NCI-H1417 (cell line): ENCODE measurements around the gene EPS15.
"Not testable (repeated sequence)": the region's sequence is repeated elsewhere in the genome, so short reads cannot be mapped to it uniquely, and the experiment has no call there.

Experiments used
- DNase-seq, 3 experiments: peaks; one replicate each; lab custom pipeline; 2025; lab: John Stamatoyannopoulos, UW

Gene EPS15

DNA sequence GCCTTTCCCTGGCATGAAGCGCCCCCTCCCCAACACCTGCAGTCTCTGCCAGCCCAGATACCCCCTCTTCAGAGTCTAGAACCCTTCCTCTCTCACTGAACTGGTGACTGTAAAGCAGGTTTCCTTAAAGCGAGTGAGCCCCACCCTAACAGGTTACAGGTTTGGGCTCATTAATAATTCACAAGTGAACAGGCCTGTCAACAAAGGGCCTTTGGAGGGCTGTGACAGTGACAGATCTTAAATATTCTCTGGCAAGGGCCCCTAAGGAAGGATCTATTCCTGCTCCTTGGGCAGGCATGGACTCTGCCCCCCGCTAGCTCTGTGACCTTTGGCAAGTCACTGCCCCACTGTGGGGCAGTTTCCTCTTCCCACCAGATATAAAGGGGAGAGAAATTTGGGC, 183.1 kb downstream of the EPS15 start:
- DNase-seq: peak in 2 of 3 experiments; percentile 6 to 35

DNA sequence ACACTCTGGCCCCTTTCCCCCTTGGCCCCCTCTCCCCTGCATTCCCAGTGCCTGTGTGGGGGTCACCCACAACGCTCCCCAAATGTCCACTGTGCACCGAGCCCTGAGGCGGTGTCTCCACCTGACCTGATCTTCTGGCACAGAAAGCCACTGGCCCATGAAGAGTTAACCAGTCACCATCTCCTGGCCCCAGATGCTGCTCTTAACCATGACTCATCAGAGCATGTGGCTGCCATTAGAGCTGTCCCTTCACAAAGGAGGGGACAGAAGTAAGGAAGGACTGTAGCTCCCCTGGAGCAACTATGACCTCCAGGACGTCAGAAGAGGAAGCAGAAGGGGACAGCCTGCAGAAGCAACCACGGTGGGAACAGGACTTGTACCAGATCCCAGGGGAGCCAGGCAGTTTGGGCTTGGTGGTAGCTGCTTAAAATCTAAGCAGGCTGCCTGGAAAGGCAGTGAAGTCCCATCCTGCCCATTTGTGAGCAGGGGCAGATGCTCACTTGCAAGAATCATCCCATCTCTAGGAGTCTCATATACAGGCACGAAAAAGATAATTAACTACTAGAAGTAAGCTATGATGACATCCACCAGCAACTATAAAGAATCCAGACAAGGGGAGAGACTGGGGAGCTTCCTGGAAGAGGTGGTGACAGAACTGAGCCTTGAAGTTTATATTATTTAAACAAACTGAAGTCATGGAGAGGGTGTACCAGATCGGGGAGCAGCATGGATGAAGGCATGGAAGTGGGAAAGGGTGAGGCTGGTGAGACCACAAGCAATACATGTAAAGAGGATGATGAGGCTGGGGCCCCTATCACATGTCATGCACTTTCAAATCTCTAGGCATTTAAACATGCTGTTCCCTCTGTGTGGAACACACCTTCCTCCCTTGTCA, 187.6 kb downstream of the EPS15 start:
- DNase-seq: peak in 2 of 3 experiments; percentile 51 to 60

DNA sequence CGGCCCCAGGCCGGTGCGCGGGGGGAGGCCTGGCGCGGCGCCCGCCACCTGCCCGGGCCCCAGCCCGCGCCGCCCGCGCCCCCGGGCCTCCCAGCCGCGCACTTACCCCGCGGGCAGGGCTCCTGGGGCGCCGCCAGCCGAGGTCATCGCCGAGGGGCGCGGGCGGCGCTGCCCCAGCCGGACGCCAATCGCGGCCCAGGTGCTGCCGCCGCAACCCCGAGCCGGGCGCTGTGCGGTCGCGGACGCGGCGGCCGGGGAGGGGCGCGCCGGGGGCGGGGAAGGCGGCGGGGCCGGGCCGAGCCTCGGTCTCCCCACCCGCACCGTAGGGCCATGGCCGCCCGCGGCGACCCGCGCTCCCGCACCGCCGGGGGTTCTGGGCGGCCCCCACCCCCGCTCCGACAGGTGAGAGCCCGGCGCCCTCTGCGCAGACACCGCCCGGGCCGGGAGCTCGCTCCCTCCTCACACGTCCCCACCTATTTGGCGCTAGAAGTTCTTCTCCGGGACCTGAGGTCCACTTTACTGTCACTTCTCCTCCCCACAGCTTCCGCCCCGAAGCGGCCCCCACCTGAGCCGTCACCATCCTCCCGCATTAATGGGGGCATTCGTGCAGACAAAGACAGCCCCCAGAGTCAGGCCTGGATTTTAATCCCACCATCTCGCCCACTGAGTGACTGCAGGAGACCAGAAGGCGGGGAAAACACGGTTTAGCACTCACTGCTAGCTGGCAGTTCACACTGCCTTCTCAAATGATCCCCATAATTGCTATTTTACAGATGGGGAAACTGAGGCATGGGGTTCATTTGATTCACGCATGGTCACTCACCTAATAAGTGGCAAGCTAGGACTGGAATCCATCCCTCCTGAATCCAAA, 188.5 kb downstream of the EPS15 start, which contains the start of gene TTC39A:
Gene TTC39A, minus strand, starts transcription at position 232 of the 871 bp plus-strand sequence. Its CDS starts 85 bp downstream, at position 147.
- DNase-seq: peak in 2 of 3 experiments; percentile 68 to 73

DNA sequence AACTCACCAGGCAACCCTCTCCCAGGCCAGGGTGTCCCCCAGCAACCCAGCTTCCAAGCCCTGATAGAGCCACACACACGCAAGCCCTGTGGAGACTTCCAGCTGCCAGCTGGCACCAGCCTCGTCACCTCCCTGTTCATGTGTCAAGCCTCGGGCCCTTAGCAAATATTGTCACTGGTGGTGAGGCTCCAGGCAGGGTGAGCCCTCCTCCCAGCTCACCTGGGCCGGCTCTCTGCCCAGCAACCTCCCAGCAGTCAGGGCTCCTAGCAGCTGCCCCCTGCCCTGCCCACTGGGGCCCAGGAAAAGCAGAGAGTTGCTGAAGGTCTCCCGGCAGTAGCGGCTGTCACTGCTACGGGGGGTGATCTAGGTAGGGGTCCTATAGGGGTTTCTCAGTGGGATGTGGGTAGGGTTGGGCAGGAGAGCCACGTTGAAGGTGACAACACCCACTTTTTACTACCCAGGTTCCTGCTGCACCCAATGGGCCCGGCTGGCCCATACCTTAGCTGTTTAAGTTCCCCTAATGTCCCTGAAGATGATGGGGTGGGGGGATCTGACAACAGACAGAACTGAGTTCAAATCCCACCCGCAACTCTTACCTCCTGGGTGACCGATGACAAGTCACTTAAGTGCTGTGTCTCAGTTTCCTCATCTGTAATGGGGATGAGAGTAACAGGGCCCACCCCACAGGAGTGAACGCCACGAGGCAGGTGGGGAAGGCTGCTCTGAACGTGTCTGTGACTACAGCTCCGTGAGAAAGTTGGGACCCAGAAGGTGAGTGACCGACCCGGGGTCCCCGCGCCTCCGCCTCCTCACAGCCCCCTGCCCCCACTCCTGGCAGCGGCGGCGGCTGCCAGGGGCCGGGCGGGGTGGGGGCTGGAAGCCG, 189.4 kb downstream of the EPS15 start:
- DNase-seq: peak in 2 of 3 experiments; percentile 71 to 87

DNA sequence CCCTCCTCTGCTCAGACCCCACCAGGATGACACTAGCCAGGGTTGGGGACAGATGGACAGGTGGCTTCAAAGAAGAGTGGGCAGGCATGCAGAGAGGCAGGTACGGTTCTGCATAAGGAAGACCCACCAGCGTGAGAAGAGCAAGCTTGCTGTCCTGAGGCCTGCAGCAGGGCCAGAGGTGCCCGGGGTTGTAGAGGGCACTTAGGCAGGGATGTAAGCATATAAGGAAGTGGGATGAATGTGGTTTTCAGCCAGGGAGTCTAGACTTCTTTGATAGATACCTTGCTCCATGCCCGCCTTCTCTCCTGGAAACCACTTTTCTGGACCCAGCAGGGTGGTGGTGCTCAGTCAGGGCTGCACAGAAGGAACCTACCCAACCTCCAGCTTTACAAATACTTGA, 190.1 kb downstream of the EPS15 start:
- no peak for DNase-seq

DNA sequence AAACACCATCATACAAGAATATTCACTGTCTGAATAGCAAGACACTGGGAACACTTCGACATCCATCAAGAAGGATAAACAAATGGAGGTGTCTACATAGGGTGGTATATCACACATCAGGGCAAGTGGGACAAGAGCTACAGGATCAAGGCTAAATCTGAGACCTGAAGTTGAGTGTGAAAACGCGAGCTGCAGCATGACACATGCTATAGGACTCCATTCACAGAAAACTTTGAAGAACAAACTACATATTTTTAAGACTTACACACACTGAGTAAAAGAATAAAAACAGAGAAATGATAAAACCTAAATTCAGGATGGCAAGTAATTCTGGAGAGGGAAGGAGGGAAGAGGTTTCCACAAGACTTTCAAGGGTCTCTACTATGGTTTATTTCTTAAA, 190.8 kb downstream of the EPS15 start:
- no peak for DNase-seq

DNA sequence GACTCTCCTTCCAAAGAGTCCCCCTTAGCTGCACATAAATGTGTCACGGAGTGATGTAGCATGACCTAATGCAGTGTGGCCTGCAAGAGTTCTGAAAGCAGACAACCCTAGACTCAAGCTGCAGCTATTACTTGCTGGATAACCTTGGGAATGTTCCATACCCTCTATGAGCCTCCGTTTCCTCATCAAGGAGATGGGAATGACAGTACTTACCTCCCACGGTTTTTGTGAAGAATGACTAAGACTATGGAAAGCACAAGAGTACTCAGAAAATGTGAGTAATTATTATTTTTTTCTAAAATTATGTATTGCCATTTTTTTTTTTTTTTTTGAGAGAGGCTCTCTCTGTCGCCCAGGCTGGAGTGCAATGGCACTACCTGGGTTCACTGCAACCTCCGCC, 191.7 kb downstream of the EPS15 start:
- DNase-seq: no peak

DNA sequence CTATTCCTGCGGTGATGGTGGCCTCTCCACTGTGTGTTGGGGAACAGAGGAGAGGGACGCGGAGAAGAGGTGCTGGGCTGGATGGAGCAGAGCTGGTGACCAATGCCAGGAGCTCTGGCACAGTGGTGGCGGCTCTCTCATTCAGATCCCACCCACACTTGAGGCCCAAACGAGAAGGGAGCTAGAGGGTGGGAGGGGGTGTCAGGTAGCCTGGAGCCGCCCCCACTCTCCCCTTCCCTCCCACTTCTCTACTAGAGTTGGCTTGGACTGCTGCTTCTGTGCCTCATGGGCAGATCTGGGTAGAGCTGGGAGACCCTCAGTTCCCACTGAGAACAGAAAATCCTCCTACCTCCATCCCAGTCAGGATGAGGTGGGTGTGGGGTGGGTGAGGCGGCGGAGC, 192.2 kb downstream of the EPS15 start:
- no peak for DNase-seq

DNA sequence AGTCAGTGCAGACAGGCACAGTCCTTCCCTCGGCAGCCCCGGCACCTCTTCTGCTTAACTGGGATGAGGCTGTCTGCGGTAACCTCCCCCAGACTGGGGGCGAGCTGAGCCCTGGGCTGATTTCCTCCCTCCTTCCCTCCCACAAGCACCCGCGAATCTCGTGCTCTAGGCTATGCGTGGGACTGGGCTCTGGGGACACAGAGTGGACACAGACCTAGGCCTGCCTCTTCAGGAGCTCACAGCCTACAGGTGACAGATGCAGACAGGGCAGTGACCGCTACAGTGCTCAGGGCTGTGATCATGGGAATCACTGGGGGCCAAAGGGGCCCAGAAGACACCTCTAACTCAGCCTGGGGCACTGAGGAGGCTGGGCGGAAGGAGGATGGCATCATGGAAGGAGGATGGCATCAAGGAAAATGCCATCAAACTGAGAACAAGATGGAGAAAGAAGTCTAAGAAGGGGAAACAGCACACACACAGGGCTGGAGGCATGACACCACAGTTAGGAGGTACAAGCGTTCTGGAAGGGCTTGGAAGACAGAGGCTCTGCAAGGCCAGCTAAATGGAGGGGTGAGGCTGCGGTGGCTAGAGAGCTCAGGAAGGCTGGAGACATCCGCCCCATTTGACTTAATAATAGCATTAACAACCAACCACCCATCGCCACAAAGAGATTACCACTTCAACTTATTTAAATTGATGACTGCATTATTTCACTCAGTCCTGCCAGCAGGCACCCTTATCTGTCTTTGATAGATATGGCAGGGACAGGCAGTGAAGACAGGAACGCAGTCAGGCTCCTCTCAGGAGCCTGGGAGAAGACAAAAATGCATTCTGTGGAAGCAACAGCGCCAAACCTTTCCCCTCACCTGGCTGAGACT, 192.9 kb downstream of the EPS15 start:
- DNase-seq: no peak

DNA sequence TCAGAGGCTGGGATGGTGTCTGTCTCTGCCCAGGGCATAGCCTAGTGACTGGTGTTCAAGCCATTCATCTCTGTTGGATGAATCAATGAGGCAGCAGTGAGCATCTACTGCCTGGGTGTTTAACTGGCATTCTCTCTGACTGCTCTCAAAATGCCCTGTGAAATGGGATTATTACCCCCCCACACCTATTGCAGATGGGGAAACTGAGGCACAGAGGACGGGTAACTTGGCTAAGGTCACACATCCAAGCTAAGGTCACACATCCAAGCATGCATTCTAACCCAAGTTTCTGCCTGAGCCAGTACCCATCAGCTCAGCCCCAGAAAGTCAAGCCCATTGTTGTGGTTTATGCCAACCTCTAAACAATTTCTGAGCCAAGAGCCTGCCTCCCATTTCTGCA, 193.7 kb downstream of the EPS15 start:
- no peak for DNase-seq

DNA sequence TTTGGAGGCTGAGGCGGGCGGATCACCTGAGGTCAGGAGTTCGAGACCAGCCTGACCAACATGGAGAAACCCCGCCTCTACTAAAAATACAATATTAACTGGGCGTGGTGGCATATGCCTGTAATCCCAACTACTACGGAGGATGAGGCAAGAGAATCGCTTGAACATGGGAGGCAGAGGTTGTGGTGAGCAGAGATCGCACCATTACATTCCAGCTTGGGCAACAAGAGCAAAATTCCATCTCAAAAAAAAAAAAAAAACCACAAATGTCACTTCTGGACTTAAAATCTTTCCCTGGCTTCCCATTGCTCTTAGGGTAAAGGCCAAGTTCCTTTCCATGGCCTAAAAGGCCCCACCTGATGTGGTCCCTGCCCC, 194.1 kb downstream of the EPS15 start:
- not testable (repeated sequence) for DNase-seq

DNA sequence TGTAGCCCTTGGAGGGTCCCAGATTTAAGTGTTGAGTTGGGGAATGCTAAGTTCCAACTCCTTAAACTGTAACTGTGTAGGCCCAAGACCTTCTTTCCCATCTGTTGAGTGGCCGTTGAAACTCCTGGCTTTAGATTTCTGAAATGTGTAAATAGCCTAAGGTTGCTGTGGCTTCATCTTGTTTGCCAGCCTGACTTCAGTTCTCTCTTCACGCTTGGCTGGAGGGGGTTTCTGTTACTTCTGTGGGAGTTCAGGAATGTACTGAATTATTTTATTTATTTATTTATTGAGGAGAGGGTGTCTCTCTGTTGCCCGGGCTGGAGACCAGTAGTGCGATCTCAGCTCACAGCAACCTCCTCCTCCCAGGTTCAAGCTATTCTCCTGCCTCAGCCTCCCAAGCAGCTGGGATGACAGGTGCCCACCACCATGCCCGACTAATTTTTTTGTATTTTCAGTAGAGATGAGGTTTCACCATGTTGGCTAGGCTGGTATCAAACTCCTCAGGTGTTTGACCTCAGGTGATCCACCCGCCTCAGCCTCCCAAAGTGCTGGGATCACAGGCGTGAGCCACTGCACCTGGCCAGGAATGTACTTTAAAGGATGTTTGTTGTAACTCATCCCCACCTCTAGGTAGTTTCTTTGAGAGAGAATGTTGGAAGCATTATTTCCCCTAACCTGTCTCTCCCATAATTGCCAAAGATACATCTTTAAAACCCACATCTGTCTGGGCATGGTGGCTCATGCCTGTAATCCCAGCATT, 194.6 kb downstream of the EPS15 start:
- no peak for DNase-seq

DNA sequence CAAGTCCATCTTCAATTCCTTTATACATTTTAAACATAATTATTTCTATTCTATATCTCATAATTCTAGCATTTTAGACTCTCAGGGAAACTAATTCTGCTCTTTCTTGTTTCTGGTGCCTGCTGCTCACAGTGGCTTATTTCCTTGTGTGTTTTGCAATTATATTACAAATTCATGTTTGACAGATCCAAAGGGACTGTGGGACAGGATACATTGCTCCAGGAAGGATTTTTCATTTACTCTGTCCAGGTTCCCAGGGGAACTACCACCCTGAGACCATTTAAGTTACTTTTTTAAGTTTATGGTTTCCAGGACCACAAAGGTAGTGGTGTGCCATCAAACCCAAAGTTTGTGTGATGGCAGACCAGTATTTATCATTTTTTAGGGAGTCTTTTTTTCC, 195.3 kb downstream of the EPS15 start:
- DNase-seq: no peak

DNA sequence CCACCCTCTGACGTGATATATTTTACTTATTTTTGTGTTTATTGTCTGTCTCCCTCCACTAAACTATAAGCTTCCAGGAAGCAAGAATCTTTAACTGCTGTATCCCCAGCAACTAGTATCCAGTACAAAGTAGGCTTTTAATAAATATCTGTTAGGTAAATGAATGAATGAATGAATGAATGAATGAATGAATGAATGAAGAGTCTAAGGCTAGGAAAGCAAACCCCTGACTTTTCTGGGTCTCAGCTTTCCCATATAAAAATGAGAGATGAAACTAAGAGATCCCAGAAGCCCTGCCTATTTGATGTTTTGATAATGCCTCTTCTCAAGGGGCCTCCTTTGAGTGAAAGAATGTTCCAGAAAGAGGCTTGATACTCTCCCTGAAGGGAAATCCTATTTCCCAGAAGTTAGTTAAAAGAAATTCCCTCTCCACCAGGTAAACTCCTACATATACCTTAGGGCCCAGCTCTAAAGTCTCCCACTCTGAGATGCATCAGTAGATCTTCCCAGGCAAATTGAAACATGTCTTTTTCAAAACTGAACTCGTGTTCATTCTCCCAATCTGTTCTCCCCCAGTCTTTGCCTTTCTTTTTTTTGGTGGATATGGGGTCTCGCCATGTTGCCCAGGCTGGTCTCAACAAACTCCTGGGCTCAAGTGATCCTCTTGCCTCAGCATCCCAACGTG, 196.5 kb downstream of the EPS15 start:
- no peak for DNase-seq

DNA sequence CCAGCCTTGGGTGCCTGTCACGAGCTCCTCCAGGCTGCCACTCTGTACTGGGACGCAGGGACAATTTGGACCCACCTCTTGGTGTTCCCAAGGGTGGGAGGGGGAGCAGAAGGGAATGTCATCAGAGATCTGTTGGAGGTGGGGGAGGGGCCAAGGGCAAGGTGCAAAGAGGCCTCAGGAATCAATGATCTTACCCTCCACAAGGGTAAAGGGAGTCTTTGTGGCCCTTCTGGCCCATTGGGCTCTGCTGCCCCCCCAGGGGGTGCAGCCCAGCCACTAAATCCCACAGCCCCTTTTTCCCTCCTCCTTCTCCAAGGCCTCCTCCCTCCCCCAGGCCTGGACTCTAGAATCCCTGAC, 197.2 kb downstream of the EPS15 start:
- no peak for DNase-seq

DNA sequence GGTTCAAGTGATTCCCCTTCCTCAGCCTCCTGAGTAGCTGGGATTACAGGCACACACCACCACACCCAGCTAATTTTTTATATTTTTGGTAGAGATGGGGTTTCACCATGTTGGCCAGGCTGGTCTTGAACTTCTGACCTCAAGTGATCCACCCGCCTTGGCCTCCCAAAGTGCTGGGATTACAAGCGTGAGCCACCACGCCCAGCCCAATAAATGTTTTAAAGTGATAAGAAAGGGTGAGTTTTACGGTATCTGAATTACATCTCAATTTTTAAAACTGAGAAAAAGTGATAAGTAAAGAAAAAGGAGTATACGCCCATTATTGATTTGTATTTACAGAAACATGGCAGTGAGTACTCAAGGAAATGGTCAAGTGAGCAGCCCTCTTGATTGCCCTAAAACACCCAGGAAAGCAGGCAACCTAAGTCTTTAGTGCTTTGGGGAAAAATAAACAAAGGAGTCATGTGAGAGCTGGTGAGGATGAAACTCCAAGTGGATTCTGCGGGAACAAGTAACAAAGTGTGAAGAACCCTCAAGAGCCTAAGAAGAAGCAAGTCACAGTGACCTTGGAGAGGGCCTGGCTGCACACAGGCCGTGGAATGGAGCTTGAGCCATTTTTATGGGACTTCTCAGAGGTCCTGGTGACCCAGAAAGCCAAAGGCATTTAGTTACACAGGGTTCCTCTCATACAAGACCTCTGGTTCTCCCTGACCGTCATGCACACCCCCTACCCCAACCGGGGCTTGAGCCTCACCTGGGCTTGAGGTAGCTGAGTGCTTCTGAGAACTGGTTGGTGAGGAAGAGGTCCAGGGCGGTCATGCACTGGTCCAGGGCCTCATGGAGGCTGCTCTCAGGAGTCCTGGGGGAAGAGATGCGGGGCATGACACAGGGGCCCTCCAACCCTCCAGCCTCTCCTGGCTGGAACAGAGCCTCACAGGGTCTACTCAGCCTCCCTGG, 197.8 kb downstream of the EPS15 start:
- DNase-seq: no peak

DNA sequence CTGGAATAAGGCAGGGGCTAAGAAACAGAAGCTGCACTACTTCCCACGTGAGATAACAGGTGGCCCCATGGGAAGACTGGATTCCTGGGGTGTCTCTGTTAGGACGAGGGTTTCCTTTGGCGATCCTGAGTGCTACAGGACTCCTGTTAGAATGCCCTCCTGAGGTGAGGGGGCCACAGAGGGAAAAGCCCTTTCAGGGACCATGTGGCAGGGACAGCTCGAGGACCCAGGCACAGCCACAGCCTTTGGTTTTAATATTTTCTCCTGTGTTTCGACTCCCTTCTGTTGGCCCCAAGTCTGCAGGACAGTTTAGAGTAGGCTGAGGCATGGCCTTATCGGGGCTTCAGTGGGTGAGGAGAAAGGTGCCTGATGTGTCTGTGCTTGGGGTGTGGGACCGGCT, 201.3 kb downstream of the EPS15 start:
- DNase-seq: no peak

DNA sequence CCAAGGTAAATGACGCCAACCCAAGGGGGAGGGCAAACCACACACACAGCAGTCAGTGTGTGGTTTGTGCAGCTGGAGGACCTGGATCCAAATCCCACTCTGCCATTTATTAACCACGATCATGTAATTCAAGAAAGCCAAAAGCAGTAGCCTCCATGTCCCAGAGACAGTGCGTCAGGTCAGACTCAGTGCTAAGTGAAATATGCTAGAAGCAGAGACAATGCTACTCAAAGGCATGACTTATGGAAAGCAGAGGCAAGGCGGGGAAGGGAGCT, 202.3 kb downstream of the EPS15 start:
- DNase-seq: no peak
